ENCODE data around the gene SUGCT.
A peak's percentile ranks its signal among the peaks of the same experiment; 100 is the strongest.

SUGCT gene

DNA sequence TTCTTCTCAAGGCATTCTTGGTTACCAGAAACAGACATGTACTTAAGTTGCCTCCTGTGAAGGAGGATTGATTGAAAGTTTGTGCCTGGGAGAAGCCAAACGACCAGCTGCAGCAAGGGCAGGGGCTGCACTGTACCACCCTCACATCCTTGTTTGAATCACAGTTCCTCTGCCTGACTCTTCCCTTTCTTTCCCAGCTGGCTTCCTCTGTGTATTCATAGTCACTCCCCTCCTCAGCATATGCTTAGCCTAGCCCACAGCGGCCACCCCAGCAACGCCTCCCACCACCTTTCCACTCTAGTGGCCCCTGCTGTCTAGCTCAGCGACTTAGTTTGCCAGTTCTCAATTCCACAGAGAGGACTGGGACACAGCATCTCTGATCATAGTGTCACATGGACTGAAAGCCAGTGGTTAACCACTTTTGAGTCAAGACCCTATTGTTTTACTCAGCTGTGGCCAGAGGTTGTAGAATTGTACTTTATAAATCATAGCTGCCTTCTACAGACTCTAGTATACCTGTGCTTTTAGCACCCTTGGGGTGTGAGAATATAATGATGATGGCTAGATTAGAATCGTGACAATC is 643.0 kb downstream of the SUGCT start:
- no peak for DNase-seq (ENCODE audit: low spot score)

DNA sequence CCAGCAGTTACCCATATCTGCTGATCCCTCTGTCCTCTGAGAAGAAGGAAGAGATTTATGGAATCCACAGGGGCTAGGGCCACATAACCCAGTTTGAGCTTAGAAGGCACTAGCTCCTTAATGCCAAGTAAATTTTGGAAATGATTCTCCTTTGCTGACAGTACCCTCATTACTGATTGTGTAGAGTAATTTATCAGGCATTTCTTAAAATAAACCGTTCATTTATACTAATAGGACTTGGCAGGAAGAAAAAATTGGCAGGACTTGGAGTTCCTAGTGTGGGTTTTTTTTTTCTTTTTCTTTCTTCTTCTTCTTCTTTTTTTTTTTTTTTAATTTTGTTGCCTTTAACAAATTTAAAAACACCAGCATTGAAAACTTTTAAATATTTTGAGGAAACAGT is 645.7 kb downstream of the SUGCT start:
- no peak for DNase-seq (ENCODE audit: low spot score)

DNA sequence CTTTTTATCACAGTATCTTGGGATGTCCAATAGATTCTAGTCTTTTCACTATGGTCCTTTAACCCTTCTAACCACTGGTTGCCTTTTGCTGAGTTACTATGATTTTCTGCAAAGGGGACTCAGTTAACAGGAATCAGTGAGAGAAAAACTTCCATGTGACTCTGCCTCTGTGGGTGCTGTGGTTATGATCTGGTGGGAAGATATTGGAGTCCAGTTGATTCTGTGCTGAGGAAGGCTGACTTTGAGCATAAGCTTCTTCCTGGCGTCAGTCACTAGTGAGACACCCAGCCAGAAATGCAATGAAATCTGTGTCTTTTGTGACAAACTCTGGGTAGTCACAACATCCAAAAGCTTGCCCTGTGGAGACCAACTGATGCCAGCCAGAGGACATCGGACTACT is 648.0 kb downstream of the SUGCT start:
- no peak for DNase-seq (ENCODE audit: low spot score)

DNA sequence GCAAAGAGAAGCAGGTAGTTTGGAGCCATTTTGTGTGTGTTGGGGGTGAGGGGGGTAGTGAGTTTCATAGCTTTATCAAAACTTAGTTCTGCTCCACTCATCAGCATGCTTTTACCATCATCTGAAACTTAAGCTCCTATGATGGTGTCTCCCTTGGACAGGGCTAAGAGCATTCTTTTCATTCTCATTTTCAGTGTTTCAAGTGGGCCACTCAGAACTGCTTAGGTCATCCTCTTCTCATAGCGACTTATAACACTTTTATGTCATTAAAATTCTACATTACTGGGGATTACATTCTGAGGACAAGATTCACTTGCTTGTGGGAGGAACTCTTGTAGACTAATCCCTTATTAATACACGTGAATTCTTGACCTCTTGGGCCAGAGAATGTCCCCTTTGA is 649.4 kb downstream of the SUGCT start:
- no peak for DNase-seq (ENCODE audit: low spot score)

DNA sequence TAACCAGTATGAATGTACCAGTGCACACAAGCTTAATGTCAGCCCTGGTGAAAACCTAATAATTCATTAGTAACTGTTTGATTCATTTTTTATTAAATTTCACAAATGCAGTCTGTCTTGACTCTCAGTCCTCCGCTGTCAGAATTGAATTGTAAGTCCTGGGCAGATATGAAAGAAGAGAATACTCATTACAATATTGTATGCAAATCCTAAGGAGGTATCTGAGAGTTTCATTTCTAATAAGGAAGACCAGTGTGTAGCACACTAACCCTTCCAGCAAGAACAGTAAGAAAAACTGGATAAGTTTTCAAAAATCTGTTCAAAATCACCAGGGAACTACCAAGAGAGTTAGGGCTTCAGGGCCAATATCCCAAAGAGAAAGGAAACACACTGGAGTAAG is 652.1 kb downstream of the SUGCT start:
- no peak for DNase-seq (ENCODE audit: low spot score)

DNA sequence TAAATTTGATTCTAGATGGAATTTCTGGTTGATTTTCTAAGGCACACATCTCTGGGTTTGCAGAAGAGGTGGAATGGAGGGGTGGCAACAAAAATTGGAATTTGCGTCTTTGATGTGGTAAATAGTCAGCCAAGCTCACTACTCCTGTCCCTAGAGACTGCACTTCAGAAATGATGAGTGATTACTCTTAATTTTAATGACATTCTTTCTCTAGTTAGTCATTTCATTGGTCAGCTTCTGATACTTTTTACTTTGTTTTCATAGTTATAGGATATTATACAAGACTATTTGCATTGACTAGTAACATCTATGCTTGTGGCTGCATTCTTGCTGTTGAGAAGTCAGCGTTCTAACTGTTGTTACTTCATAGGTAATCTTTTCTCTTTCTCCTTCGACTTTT is 658.3 kb downstream of the SUGCT start:
- DNase-seq (ENCODE audit: low spot score): no peak

DNA sequence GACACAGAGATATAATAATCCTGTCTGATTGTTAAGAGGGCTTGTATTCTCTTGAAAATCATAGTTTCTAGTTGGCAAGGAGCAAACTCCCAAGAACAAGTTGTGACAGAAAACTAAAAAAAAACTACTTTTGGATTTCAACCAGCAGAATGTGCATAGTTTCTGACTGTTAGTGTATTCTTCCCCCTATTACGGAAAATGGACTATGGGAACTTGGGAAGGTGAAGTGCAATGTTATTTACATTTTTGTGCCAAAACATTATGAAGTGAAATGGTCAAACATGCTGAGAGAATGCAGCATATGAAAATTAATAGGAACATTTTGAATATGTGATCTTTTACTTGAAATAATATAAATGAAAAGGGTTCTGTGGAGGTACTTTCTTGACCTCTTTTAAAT is 660.8 kb downstream of the SUGCT start:
- no peak for DNase-seq (ENCODE audit: low spot score)

DNA sequence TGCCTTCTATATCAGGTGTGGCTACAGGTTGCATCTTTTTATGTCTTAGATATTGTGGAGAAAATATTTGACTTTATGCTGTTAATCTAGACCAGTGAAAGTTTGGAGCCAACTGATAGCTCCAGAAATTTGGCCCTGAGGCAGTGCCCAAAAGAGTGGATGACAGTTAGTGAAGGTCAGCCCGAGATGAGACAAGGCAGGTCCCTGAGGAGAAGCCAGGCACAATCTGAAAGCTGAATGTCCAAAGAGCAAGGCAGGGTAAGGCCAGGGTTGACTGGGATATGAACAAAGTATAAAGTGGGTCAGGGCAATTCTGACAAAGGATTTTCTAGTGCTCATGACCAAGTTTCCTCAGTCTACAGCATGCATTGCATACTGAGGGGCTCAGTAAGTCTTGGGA is 661.9 kb downstream of the SUGCT start:
- no peak for DNase-seq (ENCODE audit: low spot score)

DNA sequence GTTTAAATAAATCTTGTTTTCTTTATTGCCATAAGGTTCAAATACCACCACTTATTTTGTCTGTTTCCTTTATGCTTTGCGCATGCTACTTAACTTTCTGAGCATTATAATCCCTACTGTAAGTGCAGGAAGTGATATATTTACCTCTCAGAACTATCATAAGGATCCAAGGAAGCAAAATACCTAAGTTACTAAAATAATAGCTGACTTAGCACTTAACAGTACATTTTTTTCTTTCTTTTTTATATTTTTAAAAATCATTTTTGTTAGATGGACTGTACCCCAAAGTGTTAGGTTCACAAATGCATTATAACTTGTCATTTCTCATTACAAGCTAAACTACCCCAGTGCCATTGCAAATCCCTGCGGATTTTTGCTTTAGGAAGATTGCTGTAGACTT is 663.8 kb downstream of the SUGCT start:
- no peak for DNase-seq (ENCODE audit: low spot score)

DNA sequence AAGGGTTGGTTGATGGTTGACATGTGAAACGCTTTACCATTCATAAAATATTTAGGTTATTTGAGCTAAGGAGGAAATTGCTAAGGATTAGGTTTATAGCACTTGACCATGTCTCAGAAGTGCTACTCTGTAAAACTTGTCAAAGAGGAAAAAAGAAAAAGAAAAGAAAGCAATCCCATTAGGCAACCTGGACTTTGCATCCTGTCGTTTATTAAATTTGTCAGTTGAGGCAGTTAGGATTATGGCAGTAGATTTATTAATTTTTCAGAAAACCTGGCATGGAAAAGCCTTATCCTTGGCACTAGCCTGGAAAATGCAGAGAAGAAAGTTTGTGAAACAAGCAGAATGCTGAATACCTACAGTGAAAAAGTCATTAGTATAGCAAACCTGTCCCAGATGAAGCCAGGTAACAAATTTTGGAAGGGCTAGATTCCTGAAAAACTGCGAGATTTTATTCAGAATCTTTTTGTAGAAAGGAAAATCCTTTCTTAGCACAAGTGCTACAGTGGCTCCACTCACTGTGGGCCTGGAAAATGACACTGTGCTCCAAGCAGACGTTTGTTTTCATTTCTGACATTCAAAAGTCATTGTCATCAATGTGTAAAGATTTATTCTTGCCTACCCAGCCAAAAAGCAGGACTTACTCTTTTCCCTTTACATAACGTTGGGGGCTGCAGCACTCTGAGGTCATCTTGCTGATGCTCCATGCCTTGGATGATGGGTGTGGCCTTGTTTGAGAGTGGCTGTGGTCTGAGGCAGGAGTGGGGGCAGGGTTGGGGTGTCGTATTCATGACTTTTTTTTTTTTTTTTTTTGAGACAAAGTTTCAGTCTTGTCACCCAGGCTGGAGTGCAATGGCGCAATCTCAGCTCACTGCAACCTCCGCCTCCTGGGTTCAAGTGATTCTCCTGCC is 664.9 kb downstream of the SUGCT start:
- no peak for DNase-seq (ENCODE audit: low spot score)

DNA sequence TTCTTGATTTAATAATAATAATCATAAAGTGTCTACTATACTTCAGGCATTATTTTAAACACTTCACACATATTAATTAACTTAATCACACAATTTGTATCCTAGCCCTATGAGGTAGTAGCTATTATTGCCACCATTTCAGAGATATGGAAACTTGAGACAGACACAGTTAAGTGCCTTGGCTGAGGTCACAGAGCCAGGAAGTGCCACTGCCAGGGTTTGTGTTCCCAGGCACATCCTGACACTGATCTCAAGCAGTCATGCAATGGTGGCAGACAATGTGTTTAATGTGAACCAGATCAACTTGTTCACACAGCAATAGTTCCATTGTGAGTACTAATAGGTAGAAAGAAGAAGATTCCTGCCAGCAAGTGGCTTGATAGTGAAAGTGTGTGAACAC is 666.0 kb downstream of the SUGCT start:
- DNase-seq (ENCODE audit: low spot score): no peak

DNA sequence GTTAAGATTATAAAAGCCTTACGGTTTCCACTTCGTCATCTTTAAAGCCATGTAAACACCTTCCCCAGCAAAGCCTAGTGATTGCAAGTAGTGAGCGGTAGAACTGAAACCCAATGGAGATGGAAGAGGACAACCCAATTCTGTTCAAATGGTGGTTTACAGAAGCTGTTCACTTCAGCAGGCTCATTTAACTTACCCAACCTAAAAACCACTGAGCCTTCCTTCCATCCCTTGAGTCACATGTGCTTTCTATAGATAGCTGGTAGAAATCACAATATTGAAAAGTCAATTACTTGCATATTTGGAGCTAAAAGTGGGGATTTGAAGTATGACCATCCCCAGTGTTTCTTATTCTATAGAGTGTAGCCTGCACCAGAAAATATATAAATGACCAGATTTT is 667.7 kb downstream of the SUGCT start:
- no peak for DNase-seq (ENCODE audit: low spot score)

DNA sequence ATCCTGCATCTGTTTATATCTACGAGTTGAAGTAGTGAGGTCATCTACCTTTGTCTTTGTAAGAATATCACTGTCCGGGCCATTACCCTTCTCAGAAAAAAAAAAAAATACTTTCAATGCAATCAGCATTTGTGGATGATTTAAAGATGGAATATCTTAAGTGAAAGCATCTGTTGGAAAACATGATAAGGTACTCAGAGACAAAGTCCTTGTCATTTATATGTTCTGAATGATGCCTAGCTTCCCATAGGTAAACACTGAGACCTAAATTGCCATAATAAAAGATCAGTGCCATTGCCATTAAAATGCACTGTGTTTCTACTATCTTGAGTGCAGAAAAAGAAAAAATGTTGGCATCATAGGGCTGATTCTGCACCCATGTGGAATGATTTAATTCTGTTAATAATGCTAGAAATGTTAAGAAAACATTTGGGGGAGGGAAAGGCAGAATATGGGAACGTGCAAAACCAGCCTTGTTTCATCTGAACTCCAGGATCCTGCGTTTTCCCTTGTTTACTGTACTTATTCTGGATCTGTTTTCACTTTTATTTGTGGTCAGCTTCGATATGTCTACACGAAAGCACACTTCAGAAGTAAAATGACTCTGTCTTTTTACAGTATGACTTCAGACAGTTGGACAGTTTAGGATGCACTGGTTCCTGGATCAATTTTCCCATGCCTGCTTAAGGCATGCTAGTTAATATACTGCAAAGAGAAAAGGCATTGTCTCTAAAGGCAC is 669.8 kb downstream of the SUGCT start:
- DNase-seq (ENCODE audit: low spot score): no peak

DNA sequence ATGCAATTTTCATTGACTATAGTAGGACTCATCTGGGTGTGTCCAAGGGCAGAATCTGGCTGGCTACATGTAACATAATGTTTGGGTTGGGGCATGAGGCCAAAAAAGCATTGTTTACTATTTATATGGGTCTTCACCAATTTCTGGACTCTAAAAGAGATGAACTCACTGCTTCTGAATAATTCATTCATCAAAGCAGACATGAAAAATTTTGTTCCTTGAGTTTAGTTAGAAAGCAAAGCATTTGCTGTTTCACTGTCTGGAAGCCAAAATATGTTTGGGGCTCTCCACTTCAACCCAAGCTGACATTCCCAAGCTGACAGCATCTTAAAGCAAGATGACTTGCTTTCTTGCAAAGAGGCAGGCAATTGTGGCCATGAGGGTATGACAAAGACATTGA is 670.6 kb downstream of the SUGCT start:
- DNase-seq (ENCODE audit: low spot score): no peak

DNA sequence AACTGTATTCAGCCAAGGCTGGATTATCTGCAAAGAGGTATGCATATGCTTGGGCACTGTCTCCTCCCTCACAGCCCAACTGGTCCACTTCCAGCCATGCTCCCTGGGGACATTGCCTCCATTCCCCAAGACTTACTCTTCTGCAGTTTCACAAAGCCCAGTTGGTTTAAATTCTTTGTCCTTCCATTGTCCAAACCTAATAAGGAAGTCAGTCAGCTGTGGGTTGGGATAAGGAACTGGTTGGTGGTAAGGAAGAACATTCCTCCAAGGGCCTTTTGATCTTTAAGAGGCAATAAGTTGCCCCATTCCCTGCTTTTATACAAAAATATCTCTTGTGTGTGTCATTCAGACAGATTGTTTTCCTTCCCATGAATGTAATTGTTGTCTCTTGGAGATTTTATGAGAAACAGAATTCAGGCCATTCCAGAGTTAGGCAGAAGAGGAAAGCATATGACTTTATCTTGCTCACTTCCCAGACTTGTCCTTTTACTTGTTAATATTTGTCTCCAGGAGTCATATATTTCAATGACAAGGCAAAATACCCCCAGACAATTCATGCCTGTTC is 673.7 kb downstream of the SUGCT start:
- peak; percentile 46 for DNase-seq (ENCODE audit: low spot score)

DNA sequence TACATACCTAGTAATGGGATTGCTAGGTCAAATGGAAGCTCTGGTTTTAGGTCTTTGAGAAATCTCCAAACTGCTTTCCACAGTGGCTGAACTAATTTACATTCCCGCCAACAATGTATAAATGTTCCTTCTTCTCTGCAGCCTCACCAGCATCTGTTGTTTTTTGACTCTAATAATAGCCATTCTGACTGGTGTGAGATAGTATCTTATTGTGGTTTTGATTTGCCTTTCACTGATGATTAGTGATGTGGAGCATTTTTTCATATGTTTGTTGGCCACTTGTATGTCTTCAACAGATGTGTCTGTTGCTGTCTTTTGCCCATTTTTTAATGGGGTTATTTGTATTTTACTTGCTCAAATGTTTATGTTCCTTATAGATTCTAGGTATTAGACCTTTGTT is 675.5 kb downstream of the SUGCT start:
- no peak for DNase-seq (ENCODE audit: low spot score)

DNA sequence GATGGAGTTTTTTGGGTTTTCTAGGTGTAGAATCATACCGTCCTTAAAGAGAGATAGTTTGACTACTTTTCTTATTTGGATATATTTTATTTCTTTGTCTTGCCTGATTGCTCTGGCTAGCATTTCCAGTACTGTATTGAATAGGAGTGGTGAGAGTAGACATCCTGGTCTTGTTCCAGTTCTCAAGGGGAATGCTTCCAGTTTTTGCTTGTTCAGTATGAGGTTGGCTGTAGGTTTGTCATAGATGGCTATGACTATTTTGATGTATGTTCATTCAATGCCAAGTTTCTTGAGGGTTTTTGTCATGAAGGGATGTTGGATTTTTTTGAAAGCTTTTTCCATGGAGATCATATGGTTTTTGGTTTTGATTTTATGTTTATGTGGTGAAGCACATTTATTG is 676.9 kb downstream of the SUGCT start:
- DNase-seq (ENCODE audit: low spot score): no peak

DNA sequence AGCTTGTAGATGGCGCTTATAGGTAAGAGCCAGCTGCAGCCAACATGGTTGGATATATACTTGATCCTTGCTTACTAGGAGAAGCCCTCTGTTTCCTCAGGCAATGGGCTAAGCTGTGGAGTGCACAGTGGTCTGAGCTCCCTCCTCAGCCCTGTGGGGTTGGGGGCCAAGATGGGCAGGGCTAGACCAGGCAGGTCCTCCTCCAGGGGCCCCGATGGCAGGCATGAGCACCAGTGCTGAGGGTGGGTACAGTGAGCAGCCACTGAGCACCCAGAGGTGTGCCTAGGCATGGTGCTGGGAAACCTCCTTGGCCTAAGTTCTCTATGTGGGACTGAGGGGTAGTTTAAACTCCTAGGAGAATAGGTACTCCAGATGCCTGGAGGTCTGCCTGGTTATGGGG is 680.2 kb downstream of the SUGCT start:
- DNase-seq (ENCODE audit: low spot score): no peak

DNA sequence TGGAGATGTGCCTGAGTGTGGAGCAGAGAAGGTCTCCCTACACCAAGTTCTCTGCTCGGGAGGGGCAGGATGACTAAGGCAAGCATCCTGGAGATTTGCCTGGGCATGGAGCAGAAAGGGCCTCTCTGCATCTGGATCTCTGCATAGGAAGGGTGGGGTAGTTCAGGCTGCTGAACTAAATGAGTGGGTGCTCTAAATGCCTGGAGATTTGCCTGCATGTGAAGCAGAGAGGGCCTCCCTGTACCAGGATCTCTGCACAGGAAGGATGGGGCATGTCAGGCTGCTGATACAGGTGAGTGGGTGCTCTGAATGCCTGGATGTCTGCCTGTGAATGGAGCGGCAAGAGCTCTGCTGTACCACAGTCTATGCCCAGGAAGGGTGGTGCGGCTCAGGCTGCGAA is 680.7 kb downstream of the SUGCT start:
- DNase-seq (ENCODE audit: low spot score): peak; percentile 51

DNA sequence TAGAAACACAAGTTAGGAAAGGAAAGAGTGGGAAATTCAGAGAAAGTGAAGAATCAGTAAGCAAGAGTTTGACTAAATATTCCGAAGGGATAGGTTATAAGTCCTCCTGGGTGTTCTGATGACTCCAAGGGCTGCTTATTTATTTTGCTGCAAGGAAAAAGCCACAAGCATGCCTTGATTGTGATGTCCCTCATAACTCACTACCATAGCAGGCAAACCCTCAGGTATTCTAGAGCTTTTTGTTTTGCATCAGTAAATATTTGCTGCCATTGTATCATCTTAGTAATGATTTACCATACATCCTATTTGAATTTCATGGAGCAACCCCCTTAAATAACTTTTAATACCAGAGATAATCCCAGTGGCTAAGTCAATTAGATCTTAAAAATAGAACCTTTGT is 688.1 kb downstream of the SUGCT start:
- DNase-seq (ENCODE audit: low spot score): no peak

DNA sequence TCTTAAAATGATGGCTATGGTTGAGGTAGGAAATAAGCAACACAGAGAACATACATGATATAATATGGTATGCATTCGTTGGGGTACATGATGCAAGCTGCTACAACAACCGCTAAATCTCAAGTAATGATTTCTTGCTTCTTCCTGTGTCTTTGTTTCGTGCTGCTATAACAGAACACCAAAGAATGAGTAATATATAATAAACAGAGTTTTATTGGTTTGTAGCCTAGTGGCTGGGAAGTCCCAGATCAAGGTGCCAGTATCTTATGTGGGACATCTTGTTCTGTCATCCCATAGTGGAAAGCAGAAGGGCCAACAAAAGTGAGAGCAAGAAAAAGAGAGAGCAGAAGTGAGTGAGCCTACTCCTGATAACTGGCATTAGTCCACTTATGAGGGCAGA is 689.7 kb downstream of the SUGCT start:
- no peak for DNase-seq (ENCODE audit: low spot score)

DNA sequence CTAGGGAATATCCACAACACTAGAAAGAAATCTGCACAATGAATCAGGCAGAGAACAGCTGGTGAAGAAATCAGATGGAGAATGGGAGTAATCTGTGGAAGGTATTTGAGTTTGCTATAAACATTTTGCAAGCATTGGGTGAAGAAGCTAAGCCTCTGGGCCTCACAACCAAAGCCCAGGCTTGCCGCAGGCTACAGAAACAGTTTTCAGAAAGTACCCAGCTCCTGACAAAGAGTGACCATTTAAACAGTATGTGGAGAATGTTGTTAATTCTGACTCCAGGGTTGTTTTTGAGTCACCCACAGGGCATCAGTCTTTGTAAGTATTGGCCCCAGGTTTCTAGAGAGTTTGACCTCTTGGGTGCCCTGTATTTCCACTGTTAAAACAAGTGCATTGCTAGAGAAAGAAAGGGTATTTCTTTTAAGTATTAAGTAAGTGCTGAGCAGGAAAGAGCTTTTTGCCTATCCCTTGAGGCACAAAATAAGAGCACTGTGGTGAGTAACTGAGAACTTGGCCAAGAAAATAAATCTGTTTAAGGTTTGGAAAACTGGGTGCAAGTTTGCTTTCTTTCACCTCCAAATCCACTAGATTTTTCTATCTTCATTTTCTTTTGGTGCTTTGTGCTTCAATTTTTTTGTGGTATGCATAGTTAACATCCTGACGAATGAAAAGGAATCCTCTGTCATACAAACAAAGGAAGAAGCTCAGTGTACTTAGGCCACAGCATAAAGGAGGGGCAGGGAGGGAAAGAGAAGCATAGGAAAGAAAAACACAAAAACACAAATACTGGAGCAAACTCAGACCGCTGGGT is 691.8 kb downstream of the SUGCT start:
- DNase-seq (ENCODE audit: low spot score): peak; percentile 43

Measured in AG08396 (cell line).